ENCODE results near the gene PEX14.

PEX14 gene

GRCh38 chr1:10630661-10631120, 155.9 kb downstream of the PEX14 start:
- ChIA-PET POLR2A (ENCODE audit: low non-redundant PET) (no interaction called here), CTCF (interaction anchor here (0.6 kb wide), 1 partner anchor 124 kb away, joined by 3 read pairs; no protein-coding TSS in a partner anchor)
- H3K27ac ChIP-seq: peak overlapping the region; percentile 99
- TF ChIP-seq CTCF (conservative IDR thresholded peaks at IDR 0.05; ENCODE audit: low read depth): no peak
- no peak for DNase-seq (ENCODE audit: low spot score)

DNA sequence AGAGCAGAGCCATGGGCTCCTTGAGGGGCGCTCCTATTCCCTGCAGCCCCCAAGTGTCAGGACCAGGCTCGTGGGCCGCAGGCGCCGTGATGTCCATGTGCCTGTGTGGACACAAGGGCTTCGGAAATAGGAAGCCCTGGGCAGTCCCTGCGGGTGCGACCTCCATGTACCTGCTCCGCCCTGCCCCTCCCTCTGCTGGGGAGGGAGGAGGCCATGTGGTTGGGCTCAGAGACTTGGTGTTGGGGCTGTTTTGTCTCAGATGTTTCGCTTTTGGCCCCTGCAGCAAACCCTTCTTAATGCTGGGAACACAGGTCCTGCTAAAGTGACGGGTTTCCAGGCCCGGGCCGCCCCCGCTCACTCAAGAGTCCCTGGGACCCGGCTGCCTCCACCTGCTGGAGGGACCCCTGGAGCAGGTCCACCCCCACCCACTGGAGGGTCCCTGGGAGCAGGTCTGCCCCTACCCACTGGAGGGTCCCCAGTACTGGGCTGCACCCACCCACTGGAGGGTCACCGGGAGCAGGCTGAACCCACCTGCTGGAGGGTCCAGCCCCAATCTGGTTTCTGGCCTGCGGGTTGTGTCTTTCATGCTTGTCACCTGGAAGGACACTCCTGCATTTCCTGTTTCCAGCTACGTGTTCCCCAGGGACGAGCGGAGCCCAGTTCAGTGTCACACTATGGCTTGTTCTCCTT, 156.5 kb downstream of the PEX14 start:
- peak overlapping the region; percentile 99 for H3K27ac ChIP-seq
- DNase-seq (ENCODE audit: low spot score): no peak
- ChIA-PET POLR2A (ENCODE audit: low non-redundant PET) (no interaction called here), CTCF (no interaction called here)
- no peak for TF ChIP-seq CTCF (conservative IDR thresholded peaks at IDR 0.05; ENCODE audit: low read depth)

- peak overlapping the region; percentile 99 for H3K27ac ChIP-seq
- POLR2A ChIA-PET (ENCODE audit: low non-redundant PET): no interaction called here
- CTCF ChIA-PET: interaction anchor here (0.8 kb wide), 1 partner anchor 30 kb away, joined by 6 read pairs; no protein-coding TSS in a partner anchor
- TF ChIP-seq CTCF (conservative IDR thresholded peaks at IDR 0.05; ENCODE audit: low read depth): no peak
- DNase-seq (ENCODE audit: low spot score): no peak
Measured at GRCh38 chr1:10631811-10632593, 157.3 kb downstream of the PEX14 start.

DNA sequence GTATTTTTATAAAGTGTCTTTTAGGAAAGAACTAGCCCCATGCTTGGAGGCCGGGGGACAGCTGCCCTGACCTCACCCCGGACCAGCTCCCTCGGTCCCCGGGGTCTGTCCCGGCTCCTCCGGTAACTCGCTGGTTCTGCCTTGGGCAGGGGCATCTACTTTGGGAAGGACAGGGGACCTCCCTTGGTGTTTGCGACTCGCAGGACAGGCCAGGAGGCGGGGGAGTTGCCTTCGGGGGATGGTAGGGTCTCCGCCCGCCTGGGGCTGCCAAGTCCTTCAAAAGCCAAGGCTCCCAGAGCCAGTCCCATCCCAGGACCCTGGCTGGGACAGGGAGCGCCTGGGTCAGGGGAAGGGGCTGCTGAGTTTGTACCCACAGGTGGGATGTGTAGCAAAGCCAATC, 157.9 kb downstream of the PEX14 start:
- TF ChIP-seq CTCF (conservative IDR thresholded peaks at IDR 0.05; ENCODE audit: low read depth): no peak
- ChIA-PET CTCF (interaction anchor here (0.8 kb wide), 1 partner anchor 30 kb away, joined by 6 read pairs; no protein-coding TSS in a partner anchor), POLR2A (ENCODE audit: low non-redundant PET) (no interaction called here)
- peak overlapping the region; percentile 99 for H3K27ac ChIP-seq
- no peak for DNase-seq (ENCODE audit: low spot score)

DNA sequence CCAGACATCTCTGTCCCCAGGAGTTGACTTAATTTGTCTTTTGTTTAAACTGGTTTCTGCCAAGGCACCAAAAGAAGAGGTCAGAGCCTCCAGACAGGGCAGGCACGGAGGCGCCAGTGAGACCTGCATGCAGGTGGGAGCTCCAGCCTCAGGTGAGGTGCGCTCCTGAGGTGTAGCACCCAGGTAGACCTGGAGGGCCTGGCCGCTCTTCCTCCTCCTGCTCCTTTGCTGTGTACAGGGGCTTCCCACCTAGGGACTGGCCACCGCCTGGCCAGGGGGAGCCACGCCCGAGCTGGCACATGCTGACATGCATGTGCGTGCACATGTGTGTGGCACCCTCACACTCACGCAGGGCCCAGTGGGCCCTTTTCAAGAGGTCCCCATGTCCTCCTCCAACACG, 158.7 kb downstream of the PEX14 start:
- ChIA-PET CTCF (no interaction called here), POLR2A (ENCODE audit: low non-redundant PET) (interaction anchor here (0.5 kb wide), 1 partner anchor 146 kb away, joined by 4 read pairs; no protein-coding TSS in a partner anchor)
- H3K27ac ChIP-seq: peak overlapping the region; percentile 99
- DNase-seq (ENCODE audit: low spot score): no peak
- no peak for TF ChIP-seq CTCF (conservative IDR thresholded peaks at IDR 0.05; ENCODE audit: low read depth)

DNA sequence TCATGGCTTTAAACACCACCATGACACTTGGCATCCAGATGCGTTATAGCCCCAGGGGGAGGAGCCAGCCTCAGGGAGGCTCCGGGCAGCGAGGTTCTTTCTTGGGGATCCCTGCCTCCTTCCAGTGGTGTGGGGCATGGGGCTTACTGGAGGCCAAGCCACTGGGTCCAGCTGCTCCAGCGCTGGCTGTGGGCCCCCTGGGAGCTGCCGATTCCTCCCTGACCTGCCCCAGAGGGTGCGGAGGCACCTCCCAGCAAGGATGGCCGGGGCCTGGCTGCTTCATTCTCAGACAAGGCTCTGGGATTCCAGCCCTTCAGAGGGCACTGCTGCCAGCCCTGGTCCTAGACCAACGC, 159.3 kb downstream of the PEX14 start:
- no peak for DNase-seq (ENCODE audit: low spot score)
- no peak for TF ChIP-seq CTCF (conservative IDR thresholded peaks at IDR 0.05; ENCODE audit: low read depth)
- H3K27ac ChIP-seq: peak overlapping the region; percentile 99
- ChIA-PET CTCF (no interaction called here), POLR2A (ENCODE audit: low non-redundant PET) (no interaction called here)

Data from RWPE1 (cell line).